ENCODE results near the gene IRAK1. TPM values are rescaled to one million over a fixed set of nuclear protein-coding genes. Genes with fewer than 3 reads are reported as not detected.

IRAK1 gene
- total and polyA plus RNA-seq, 4 donors, result 10.2 to 68.4 (median 46.9) TPM

DNA sequence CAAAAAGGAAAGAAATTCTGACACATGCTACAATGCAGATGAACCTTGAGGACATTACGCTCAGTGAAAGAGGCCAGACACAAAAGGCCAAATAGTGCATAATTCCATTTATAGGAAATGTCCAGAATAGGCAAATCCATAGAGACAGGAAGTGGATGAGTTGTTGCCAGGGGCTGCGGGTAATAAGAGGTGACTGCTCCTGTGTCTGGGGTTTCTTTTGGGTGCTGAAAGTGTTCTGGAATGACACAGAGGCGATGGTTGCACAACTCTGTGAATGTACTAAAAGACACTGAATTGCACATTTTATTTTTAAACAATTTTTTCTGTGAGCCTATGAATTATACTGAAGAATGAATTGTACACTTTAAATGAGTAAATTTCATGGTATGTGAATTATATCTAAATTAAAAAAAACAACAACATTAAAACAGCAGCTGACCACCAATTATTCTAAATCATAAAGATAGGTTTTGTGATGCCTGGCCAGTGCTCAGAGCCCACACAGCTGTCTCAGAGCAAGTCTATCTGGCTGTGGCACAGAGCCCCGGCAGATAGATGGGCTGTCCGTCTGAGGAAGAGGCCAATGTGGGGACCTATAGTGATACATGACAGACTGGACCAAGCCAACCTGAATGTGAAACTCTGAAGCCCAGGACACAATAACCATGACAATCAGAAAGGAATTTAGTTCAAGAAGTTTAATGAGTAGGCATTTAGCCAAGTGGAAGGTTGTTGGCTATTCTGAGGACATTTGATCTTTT is 23.5 kb upstream of the IRAK1 start:
- Histone ChIP-seq H3K27ac (ENCODE audit: low read depth, low read length) (no peak overlapping the region), H3K36me3 (ENCODE audit: control insufficient read depth, insufficient read depth, low read length) (peaks cover 3% of the 10 kb centered on the region), H3K9me3 (ENCODE audit: control insufficient read depth, insufficient read depth, low read length) (no peaks in the 10 kb centered on the region), H3K27me3 (ENCODE audit: control insufficient read depth, insufficient read depth, low read length) (no peaks in the 10 kb centered on the region), H3K4me3 (ENCODE audit: low read depth, low read length) (no peak overlapping the region), H3K4me1 (ENCODE audit: control insufficient read depth, insufficient read depth, low read length) (peaks cover 44% of the 10 kb centered on the region)
- WGBS (ENCODE audit: insufficient coverage), result 48% methylated on average over 2 of the region's 5 CpGs
- DNase-seq (ENCODE audit: low read depth in 4 of 6, low spot score in 6 of 6), result peak in 2 of 6 donors; percentile 14 to 18

DNA sequence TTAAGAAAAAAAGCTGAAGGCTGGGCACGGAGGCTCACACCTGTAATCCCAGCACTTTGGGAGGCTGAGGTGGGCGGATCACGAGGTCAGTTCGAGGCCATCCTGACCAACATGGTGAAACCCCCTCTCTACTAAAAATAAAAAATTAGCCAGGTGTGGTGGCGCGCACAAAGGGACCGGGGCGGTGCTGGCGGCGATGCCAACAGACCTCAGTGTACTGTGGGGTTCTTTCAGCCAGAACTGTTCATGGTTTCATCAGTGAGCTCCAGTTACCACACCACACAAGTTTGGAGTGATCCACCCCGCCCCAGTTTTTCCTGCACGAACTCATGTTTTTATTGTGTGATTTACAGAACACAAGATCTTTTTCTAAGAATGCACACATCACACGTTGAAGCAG is 21.2 kb upstream of the IRAK1 start:
- no peaks in the 10 kb centered on the region for H3K9me3 ChIP-seq (ENCODE audit: control insufficient read depth, insufficient read depth, low read length)
- no peak overlapping the region for H3K4me3 ChIP-seq (ENCODE audit: low read depth, low read length)
- peaks cover 4% of the 10 kb centered on the region for H3K36me3 ChIP-seq (ENCODE audit: control insufficient read depth, insufficient read depth, low read length)
- no peaks in the 10 kb centered on the region for H3K27me3 ChIP-seq (ENCODE audit: control insufficient read depth, insufficient read depth, low read length)
- H3K4me1 ChIP-seq (ENCODE audit: control insufficient read depth, insufficient read depth, low read length), result peaks cover 28% of the 10 kb centered on the region
- H3K27ac ChIP-seq (ENCODE audit: low read depth, low read length), result no peak overlapping the region
- DNase-seq (ENCODE audit: low read depth in 4 of 6, low spot score in 6 of 6), result no peak
- 98% methylated on average over 6 of the region's 13 CpGs for WGBS (ENCODE audit: insufficient coverage)

DNA sequence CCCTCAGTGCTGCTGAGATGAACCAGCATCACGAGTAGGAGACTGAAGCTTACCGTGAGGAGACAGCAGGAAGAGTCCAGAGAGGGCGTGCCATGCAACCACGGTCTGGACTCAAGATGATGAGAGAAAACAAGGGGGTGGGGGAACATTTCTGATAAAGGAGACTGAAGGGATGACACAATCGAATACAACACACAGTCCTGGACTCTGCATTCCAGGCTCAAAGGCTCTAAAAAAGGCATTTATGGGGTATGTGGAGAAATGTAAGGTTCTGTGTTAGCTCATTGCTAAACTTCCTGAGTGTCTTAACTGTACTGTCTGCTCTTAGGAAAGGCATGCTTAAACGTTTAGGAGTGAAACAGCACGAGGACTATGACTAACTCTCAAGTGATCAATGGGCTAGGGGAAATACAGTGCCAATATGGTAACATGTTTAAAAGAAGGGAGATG is 20.6 kb upstream of the IRAK1 start:
- Histone ChIP-seq H3K36me3 (ENCODE audit: control insufficient read depth, insufficient read depth, low read length) (peaks cover 4% of the 10 kb centered on the region), H3K9me3 (ENCODE audit: control insufficient read depth, insufficient read depth, low read length) (no peaks in the 10 kb centered on the region), H3K4me3 (ENCODE audit: low read depth, low read length) (no peak overlapping the region), H3K27ac (ENCODE audit: low read depth, low read length) (no peak overlapping the region), H3K27me3 (ENCODE audit: control insufficient read depth, insufficient read depth, low read length) (no peaks in the 10 kb centered on the region), H3K4me1 (ENCODE audit: control insufficient read depth, insufficient read depth, low read length) (peaks cover 23% of the 10 kb centered on the region)
- no peak for DNase-seq (ENCODE audit: low read depth in 4 of 6, low spot score in 6 of 6)
- 46% methylated on average over 5 of the region's 7 CpGs for WGBS (ENCODE audit: insufficient coverage)

DNA sequence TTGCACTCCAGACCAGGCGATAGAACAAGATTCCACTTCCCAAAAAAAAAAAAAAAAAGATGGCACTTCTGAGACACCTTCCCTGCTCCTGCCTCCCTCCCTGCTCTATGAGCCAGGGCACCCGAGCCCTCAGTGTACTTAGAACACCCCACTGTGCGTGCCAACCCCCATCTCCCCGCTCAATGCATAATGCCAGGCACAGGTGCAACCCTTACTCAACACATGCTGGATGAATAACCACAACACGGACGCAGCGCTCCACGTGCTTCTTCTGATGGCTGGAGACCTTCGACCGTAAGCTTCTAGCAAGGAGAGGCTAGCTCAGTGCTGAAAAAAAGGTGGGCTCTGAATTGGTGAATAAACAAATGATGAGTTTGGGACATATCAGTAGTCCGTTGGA is 19.9 kb upstream of the IRAK1 start:
- Histone ChIP-seq H3K4me1 (ENCODE audit: control insufficient read depth, insufficient read depth, low read length) (peaks cover 20% of the 10 kb centered on the region), H3K9me3 (ENCODE audit: control insufficient read depth, insufficient read depth, low read length) (no peaks in the 10 kb centered on the region), H3K4me3 (ENCODE audit: low read depth, low read length) (no peak overlapping the region), H3K27ac (ENCODE audit: low read depth, low read length) (no peak overlapping the region), H3K27me3 (ENCODE audit: control insufficient read depth, insufficient read depth, low read length) (no peaks in the 10 kb centered on the region), H3K36me3 (ENCODE audit: control insufficient read depth, insufficient read depth, low read length) (peaks cover 4% of the 10 kb centered on the region)
- WGBS (ENCODE audit: insufficient coverage), result 89% methylated on average over 5 of the region's 11 CpGs
- DNase-seq (ENCODE audit: low read depth in 4 of 6, low spot score in 6 of 6), result no peak

DNA sequence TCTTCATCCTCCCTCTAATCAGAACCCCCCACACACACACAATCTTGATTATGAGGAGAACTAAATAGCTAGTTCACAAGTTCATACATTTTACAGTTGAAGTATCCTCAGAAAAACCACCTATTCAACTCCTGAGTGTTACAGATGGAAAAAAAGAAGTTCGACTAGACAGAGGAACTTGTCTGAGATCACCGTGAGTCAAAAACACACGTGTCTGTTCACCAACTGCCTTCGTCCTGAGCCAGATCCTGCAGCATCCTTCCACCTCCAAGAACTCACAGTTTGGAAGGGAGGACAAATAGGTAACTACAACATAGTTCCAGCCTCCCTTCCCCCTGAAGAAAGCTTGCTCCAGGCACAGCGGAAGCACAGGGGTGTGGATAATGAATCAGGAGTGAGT is 19.0 kb upstream of the IRAK1 start:
- Histone ChIP-seq H3K9me3 (ENCODE audit: control insufficient read depth, insufficient read depth, low read length) (no peaks in the 10 kb centered on the region), H3K4me1 (ENCODE audit: control insufficient read depth, insufficient read depth, low read length) (peaks cover 19% of the 10 kb centered on the region), H3K4me3 (ENCODE audit: low read depth, low read length) (no peak overlapping the region), H3K27ac (ENCODE audit: low read depth, low read length) (no peak overlapping the region), H3K27me3 (ENCODE audit: control insufficient read depth, insufficient read depth, low read length) (no peaks in the 10 kb centered on the region), H3K36me3 (ENCODE audit: control insufficient read depth, insufficient read depth, low read length) (peaks cover 4% of the 10 kb centered on the region)
- WGBS (ENCODE audit: insufficient coverage), result 50% methylated on average over 2 of the region's 5 CpGs
- no peak for DNase-seq (ENCODE audit: low read depth in 4 of 6, low spot score in 6 of 6)

DNA sequence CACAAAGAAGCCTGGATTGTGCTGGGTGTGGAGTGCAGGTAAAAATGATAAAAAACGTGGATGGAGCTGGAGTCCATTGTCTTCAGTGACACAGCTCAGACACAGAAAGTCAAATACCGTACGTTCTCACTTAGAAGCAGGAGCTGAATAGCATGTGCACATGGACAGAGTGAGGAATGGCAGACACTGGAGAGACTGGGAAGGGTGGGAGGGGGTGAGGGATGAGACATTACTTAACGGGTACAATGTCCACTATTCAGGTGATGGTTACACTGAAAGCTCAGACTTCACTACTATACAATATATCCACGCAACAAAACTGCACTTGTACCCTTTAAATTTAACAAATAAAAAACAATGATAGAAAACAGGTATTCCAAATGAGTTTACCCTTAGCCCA is 18.1 kb upstream of the IRAK1 start:
- 75% methylated on average over 2 of the region's 5 CpGs for WGBS (ENCODE audit: insufficient coverage)
- H3K4me3 ChIP-seq (ENCODE audit: low read depth, low read length), result no peak overlapping the region
- no peak overlapping the region for H3K27ac ChIP-seq (ENCODE audit: low read depth, low read length)
- peaks cover 19% of the 10 kb centered on the region for H3K4me1 ChIP-seq (ENCODE audit: control insufficient read depth, insufficient read depth, low read length)
- H3K27me3 ChIP-seq (ENCODE audit: control insufficient read depth, insufficient read depth, low read length), result no peaks in the 10 kb centered on the region
- DNase-seq (ENCODE audit: low read depth in 4 of 6, low spot score in 6 of 6), result no peak
- peaks cover 4% of the 10 kb centered on the region for H3K36me3 ChIP-seq (ENCODE audit: control insufficient read depth, insufficient read depth, low read length)
- no peaks in the 10 kb centered on the region for H3K9me3 ChIP-seq (ENCODE audit: control insufficient read depth, insufficient read depth, low read length)

DNA sequence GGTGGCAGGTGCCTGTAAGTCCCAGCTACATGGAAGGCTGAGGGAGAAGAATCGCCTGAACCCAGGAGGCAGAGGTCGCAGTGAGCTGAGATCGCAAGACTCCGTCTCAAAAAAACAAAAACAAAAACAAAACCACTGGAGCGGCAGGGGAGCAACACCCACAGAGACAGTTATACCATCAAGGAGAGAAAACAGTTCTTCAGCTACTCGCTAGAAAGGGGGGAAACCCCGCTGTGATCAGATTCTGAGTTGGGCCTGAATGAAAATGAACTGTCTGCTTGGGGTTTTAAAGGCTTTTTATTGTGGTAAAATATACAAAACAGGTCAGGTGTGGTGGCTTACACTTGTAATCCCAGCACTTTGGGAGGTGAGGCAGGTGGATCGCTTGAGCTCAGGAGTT is 16.8 kb upstream of the IRAK1 start:
- Histone ChIP-seq H3K27me3 (ENCODE audit: control insufficient read depth, insufficient read depth, low read length) (no peaks in the 10 kb centered on the region), H3K4me1 (ENCODE audit: control insufficient read depth, insufficient read depth, low read length) (peaks cover 16% of the 10 kb centered on the region), H3K27ac (ENCODE audit: low read depth, low read length) (no peak overlapping the region), H3K9me3 (ENCODE audit: control insufficient read depth, insufficient read depth, low read length) (no peaks in the 10 kb centered on the region), H3K36me3 (ENCODE audit: control insufficient read depth, insufficient read depth, low read length) (peaks cover 13% of the 10 kb centered on the region), H3K4me3 (ENCODE audit: low read depth, low read length) (no peak overlapping the region)
- WGBS (ENCODE audit: insufficient coverage), result no CpG with 5 or more reads among the region's 8 CpGs
- DNase-seq (ENCODE audit: low read depth in 4 of 6, low spot score in 6 of 6), result no peak

DNA sequence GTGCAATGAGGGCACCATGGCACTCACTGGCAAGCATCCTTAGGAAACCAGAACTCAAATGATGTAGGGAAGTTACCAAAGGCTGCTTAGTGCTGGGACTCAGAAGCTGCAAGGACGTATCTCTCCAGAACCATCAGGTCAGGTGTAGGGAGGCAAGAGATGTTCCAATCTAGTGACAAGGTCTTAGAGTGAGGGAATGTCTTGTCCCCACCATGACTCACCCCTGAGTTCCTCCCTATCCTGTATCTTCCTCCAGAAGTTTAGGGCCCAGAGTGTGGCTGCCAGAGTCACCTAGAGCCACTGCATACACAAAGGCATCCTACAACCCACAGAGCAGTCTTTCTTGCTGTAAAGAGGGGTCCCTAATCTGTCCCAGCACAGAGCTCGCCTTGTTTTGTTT is 14.1 kb upstream of the IRAK1 start:
- DNase-seq (ENCODE audit: low read depth in 4 of 6, low spot score in 6 of 6), result no peak
- Histone ChIP-seq H3K27me3 (ENCODE audit: control insufficient read depth, insufficient read depth, low read length) (no peaks in the 10 kb centered on the region), H3K4me3 (ENCODE audit: low read depth, low read length) (no peak overlapping the region), H3K36me3 (ENCODE audit: control insufficient read depth, insufficient read depth, low read length) (peaks cover 35% of the 10 kb centered on the region), H3K9me3 (ENCODE audit: control insufficient read depth, insufficient read depth, low read length) (no peaks in the 10 kb centered on the region), H3K27ac (ENCODE audit: low read depth, low read length) (no peak overlapping the region), H3K4me1 (ENCODE audit: control insufficient read depth, insufficient read depth, low read length) (peaks cover 4% of the 10 kb centered on the region)
- WGBS (ENCODE audit: insufficient coverage), result 60% methylated on average over 1 of the region's 2 CpGs

DNA sequence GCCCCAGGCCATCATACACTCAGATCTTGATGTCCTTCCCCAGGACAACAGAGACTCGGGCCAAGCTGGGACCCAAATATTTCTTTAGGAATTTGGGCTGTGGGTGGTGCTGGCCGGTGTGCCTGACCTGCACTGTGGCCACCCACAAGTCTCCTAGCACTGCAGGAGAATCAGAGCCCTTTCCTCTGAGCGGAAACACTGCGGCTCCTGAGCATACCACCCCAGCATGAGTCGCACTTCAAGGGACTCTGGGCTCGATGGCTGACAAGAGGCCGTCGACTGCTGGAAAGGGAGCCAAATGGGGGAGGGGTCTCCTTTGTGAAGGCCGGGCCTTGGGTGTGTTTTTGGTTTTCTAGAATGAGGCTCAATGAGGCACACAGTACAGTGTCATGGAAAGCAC is 13.0 kb upstream of the IRAK1 start:
- Histone ChIP-seq H3K27ac (ENCODE audit: low read depth, low read length) (no peak overlapping the region), H3K4me1 (ENCODE audit: control insufficient read depth, insufficient read depth, low read length) (peaks cover 4% of the 10 kb centered on the region), H3K27me3 (ENCODE audit: control insufficient read depth, insufficient read depth, low read length) (no peaks in the 10 kb centered on the region), H3K4me3 (ENCODE audit: low read depth, low read length) (no peak overlapping the region), H3K9me3 (ENCODE audit: control insufficient read depth, insufficient read depth, low read length) (no peaks in the 10 kb centered on the region), H3K36me3 (ENCODE audit: control insufficient read depth, insufficient read depth, low read length) (peaks cover 40% of the 10 kb centered on the region)
- no peak for DNase-seq (ENCODE audit: low read depth in 4 of 6, low spot score in 6 of 6)
- 54% methylated on average over 9 of the region's 9 CpGs for WGBS (ENCODE audit: insufficient coverage)

DNA sequence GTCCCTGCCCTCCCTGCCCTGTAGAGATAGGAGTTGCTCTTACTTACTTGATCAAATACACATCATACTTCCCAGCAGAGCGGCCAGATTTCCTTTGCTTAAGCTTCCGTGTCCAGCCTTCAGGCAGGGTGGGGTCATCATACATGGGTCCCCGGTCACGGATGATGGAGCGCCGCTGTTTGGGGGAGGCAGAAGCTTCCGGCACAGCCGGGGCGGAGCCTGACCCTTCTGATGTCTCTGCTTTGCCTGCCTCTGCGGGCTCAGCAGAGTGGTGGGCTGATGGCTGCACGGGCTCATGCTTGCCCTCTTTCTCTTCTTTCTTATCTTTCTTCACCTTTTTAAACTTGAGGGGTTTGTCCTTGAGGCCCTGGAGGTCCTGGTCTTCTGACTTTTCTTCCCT is 12.5 kb upstream of the IRAK1 start:
- Histone ChIP-seq H3K4me3 (ENCODE audit: low read depth, low read length) (no peak overlapping the region), H3K36me3 (ENCODE audit: control insufficient read depth, insufficient read depth, low read length) (peaks cover 45% of the 10 kb centered on the region), H3K4me1 (ENCODE audit: control insufficient read depth, insufficient read depth, low read length) (peaks cover 4% of the 10 kb centered on the region), H3K27me3 (ENCODE audit: control insufficient read depth, insufficient read depth, low read length) (no peaks in the 10 kb centered on the region), H3K9me3 (ENCODE audit: control insufficient read depth, insufficient read depth, low read length) (no peaks in the 10 kb centered on the region), H3K27ac (ENCODE audit: low read depth, low read length) (no peak overlapping the region)
- 90% methylated on average over 10 of the region's 11 CpGs for WGBS (ENCODE audit: insufficient coverage)
- no peak for DNase-seq (ENCODE audit: low read depth in 4 of 6, low spot score in 6 of 6)

Measured in spinal cord (tissue), 10 donors.